Upper lobe of left lung (tissue), 4 donors: ENCODE data around the gene TMEM223.
"Not testable (repeated sequence)": the region's sequence is repeated elsewhere in the genome, so short reads cannot be mapped to it uniquely, and the experiment has no call there.

Source experiments
- CTCF ChIP-seq, 6 experiments: fragments of 450-650 bp in 4 of 6; fragments of 200-600 bp in 2 of 6; sonication (generic) in 2 of 6; IDR thresholded peaks; one replicate each; pipeline ENCODE4 v1.5.1; 2016 to 2019; ENCODE audit warnings: antibody characterized with exemption in 6 of 6
- EP300 ChIP-seq, 4 donors: sonication (generic); formaldehyde crosslinking; IDR thresholded peaks; one replicate each; pipeline ENCODE4 v1.5.1; 2017; ENCODE audit warnings: antibody characterized with exemption in 4 of 4, control low read depth in 2 of 4
- POLR2A ChIP-seq, 4 donors: fragments of 450-650 bp; IDR thresholded peaks; one replicate each; pipeline ENCODE4 v1.5.1; 2016 to 2017; ENCODE audit warnings: antibody characterized with exemption in 4 of 4, mild to moderate bottlenecking in 2 of 4
- POLR2AphosphoS5 ChIP-seq, 2 donors: sonication (generic); formaldehyde crosslinking; IDR thresholded peaks; one replicate each; pipeline ENCODE4 v1.5.1; 2017; ENCODE audit warnings: antibody characterized with exemption in 2 of 2

GRCh38 chr11:62828130-62828529 is 36.3 kb upstream of the TMEM223 start:
- TF ChIP-seq POLR2A, CTCF, EP300, POLR2AphosphoS5 (IDR thresholded peaks at IDR 0.05): not testable (repeated sequence)
